Mesenchymal stem cell (in vitro differentiated cells and primary cell): Measurements from ENCODE around the gene BCL2.
"Not testable (repeated sequence)": the region's sequence is repeated elsewhere in the genome, so short reads cannot be mapped to it uniquely, and the experiment has no call there.

ENCODE experiments used
- DNase-seq: peaks from one replicate; pipeline ENCODE4 v3.0.0-alpha.2; 2013
- H2AFZ ChIP-seq: one replicate; pipeline ENCODE4 v1.6.1; 2013; ENCODE audit warnings: low read depth, mild to moderate bottlenecking, control low read depth, inconsistent platforms, low read length, moderate library complexity
- H2AK5ac ChIP-seq: 2 replicates; pipeline ENCODE4 v1.6.1; 2013; ENCODE audit warnings: low read length, moderate library complexity, mild to moderate bottlenecking, inconsistent platforms; ENCODE audit not compliant: severe bottlenecking
- H2BK120ac ChIP-seq: one replicate; pipeline ENCODE4 v1.6.1; 2013; ENCODE audit warnings: low read depth, mild to moderate bottlenecking, inconsistent platforms, low read length, moderate library complexity
- H2BK12ac ChIP-seq, 2 experiments: one replicate each; pipeline ENCODE4 v1.6.1; 2013; ENCODE audit warnings: inconsistent platforms in 2 of 2, low read length in 2 of 2, mild to moderate bottlenecking in 2 of 2, moderate library complexity in 2 of 2, control low read depth in 1 of 2
- H2BK15ac ChIP-seq: one replicate; pipeline ENCODE4 v1.6.1; 2013; ENCODE audit warnings: mild to moderate bottlenecking, low read depth, inconsistent platforms; ENCODE audit not compliant: poor library complexity, severe bottlenecking
- H2BK5ac ChIP-seq: 2 replicates; pipeline ENCODE4 v1.6.1; 2013; ENCODE audit warnings: low read depth, mild to moderate bottlenecking, low read length, control low read depth, inconsistent platforms; ENCODE audit not compliant: poor library complexity, severe bottlenecking
- H3K14ac ChIP-seq, 2 experiments: one replicate each; pipeline ENCODE4 v1.6.1; 2013; ENCODE audit warnings: inconsistent platforms in 2 of 2, low read length in 2 of 2, control low read depth in 1 of 2, mild to moderate bottlenecking in 1 of 2, moderate library complexity in 1 of 2
- H3K18ac ChIP-seq, 2 experiments: one replicate each; pipeline ENCODE4 v1.6.1; 2013; ENCODE audit warnings: inconsistent platforms in 2 of 2, low read length in 2 of 2, control low read depth in 1 of 2, low read depth in 1 of 2, mild to moderate bottlenecking in 1 of 2
- H3K23ac ChIP-seq, 2 experiments: one replicate each; pipeline ENCODE4 v1.6.1; 2013; ENCODE audit warnings: inconsistent platforms in 2 of 2, low read length in 2 of 2, mild to moderate bottlenecking in 2 of 2, moderate library complexity in 2 of 2, control low read depth in 1 of 2
- H3K27ac ChIP-seq: 2 replicates; pipeline ENCODE4 v1.5.1; 2013; ENCODE audit warnings: mild to moderate bottlenecking, moderate library complexity, low read length, control low read depth, inconsistent platforms; ENCODE audit not compliant: poor library complexity, severe bottlenecking
- H3K27me3 ChIP-seq, 2 experiments: 2 replicates each; pipeline versions ENCODE4 v1.6.1 to v1.7.0; 2013; ENCODE audit warnings: low read length in 2 of 2, mild to moderate bottlenecking in 2 of 2, moderate library complexity in 2 of 2, control low read depth in 1 of 2, inconsistent platforms in 1 of 2; ENCODE audit not compliant: control insufficient read depth in 1 of 2, insufficient read depth in 1 of 2
- H3K36me3 ChIP-seq, 2 experiments: 2 replicates each; pipeline versions ENCODE4 v1.6.1 to v1.7.0; 2013; ENCODE audit warnings: low read length in 2 of 2, control low read depth in 1 of 2, inconsistent platforms in 1 of 2, low read depth in 1 of 2, mild to moderate bottlenecking in 1 of 2; ENCODE audit not compliant: insufficient read depth in 2 of 2, control insufficient read depth in 1 of 2
- H3K4ac ChIP-seq, 2 experiments: one replicate each; pipeline ENCODE4 v1.6.1; 2013; ENCODE audit warnings: inconsistent platforms in 2 of 2, low read length in 2 of 2, mild to moderate bottlenecking in 2 of 2, moderate library complexity in 2 of 2, control low read depth in 1 of 2, low read depth in 1 of 2
- H3K4me1 ChIP-seq: 2 replicates; pipeline ENCODE4 v1.6.1; 2013; ENCODE audit warnings: low read depth, low read length, control low read depth; ENCODE audit not compliant: control insufficient read depth, insufficient read depth
- H3K4me2 ChIP-seq: 2 replicates; pipeline ENCODE4 v1.6.1; 2013; ENCODE audit warnings: low read length, mild to moderate bottlenecking, inconsistent platforms; ENCODE audit not compliant: poor library complexity, severe bottlenecking
- H3K4me3 ChIP-seq, 2 experiments: 2 replicates each; pipeline versions ENCODE4 v1.5.1 to v1.7.0; 2013; ENCODE audit warnings: low read length in 2 of 2, mild to moderate bottlenecking in 2 of 2, control low read depth in 1 of 2, low read depth in 1 of 2; ENCODE audit not compliant: insufficient read depth in 1 of 2
- H3K79me1 ChIP-seq: replicated peaks from 2 replicates; pipeline ENCODE4 v1.6.1; 2013; ENCODE audit warnings: mild to moderate bottlenecking, control low read depth, low read length, inconsistent platforms; ENCODE audit not compliant: poor library complexity, severe bottlenecking
- H3K9ac ChIP-seq: 2 replicates; pipeline ENCODE4 v1.7.0; 2013; ENCODE audit warnings: mild to moderate bottlenecking, low read length, moderate library complexity
- H3K9me3 ChIP-seq: 2 replicates; pipeline ENCODE4 v1.7.0; 2013; ENCODE audit warnings: mild to moderate bottlenecking, low read length; ENCODE audit not compliant: control insufficient read depth
- H4K8ac ChIP-seq: one replicate; pipeline ENCODE4 v1.6.1; 2013; ENCODE audit warnings: inconsistent platforms, mild to moderate bottlenecking, low read length, moderate library complexity
- H4K91ac ChIP-seq: one replicate; pipeline ENCODE4 v1.6.1; 2013; ENCODE audit warnings: mild to moderate bottlenecking, low read length, inconsistent platforms
- WGBS: methylation state at CpG from one replicate; pipeline ENCODE4 v1.1.7; 2013; ENCODE audit warnings: mixed read lengths; 5-methylcytosine and 5-hydroxymethylcytosine counted together

BCL2 gene

DNA sequence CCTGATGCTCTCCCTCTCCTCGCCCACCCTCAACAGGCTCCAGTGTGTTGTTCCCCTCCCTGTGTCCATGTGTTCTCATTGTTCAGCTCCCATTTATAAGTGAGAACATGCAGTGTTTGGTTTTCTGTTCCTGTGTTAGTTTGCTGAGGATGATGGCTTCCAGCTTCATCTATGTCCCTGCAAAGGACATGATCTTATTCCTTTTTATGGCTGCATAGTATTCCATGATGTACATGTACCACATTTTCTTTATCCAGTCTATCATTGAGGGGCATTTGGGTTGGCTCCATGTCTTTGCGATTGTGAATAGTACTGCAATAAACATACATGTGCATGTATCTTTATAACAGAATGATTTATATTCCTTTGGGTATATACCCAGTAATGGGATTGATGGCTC, 128.7 kb downstream of the BCL2 start:
- not testable (repeated sequence) for H3K4me2 ChIP-seq, H2BK12ac ChIP-seq, H2BK120ac ChIP-seq, H4K8ac ChIP-seq, H3K14ac ChIP-seq, H3K18ac ChIP-seq, H2AK5ac ChIP-seq, H3K23ac ChIP-seq, H3K79me1 ChIP-seq, H2AFZ ChIP-seq, DNase-seq, H4K91ac ChIP-seq, H3K4ac ChIP-seq, H2BK5ac ChIP-seq, H2BK15ac ChIP-seq, H3K4me1 ChIP-seq, H3K4me3 ChIP-seq, H3K9ac ChIP-seq, H3K27ac ChIP-seq, H3K36me3 ChIP-seq, H3K27me3 ChIP-seq, H3K9me3 ChIP-seq
- WGBS = 100% methylated on average over 1 of the region's 2 CpGs

DNA sequence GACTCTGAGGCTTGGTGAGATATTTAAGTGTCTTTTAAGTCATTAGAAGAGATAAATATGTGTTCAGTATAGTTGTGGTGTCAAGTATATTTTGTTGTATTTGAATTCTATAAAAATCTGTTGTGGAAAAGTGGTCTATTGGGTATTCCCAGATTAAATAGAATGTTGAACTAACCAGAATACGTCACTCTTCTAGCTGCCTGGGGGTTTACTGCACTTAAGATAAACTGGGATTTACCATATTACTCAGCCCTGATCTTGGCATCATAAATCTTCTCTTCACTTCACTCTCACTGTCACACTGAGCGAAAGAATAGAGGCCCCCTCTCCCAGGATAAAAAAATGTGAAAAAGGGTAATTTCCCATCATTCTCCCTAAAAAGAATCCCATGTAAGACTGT, 129.8 kb downstream of the BCL2 start:
- Histone ChIP-seq H3K9me3 (no peaks in the 10 kb centered on the region), H3K27me3 (no peaks in the 10 kb centered on the region), H4K8ac (no peak overlapping the region), H2AFZ (no peak overlapping the region), H2BK15ac (no peak overlapping the region), H3K4me1 (no peaks in the 10 kb centered on the region), H3K9ac (no peak overlapping the region), H2BK12ac (no peak overlapping the region), H3K14ac (no peak overlapping the region), H3K36me3 (no peaks in the 10 kb centered on the region), H3K4me3 (no peak overlapping the region), H2BK5ac (no peak overlapping the region), H4K91ac (no peak overlapping the region), H3K27ac (no peak overlapping the region), H3K18ac (no peak overlapping the region), H3K23ac (no peak overlapping the region), H3K4me2 (no peak overlapping the region), H2AK5ac (no peak overlapping the region), H3K4ac (no peak overlapping the region), H3K79me1 (peaks cover 1% of the 10 kb centered on the region), H2BK120ac (no peak overlapping the region)
- DNase-seq = peak; percentile 30
- 46% methylated on average over 2 of the region's 2 CpGs for WGBS

- H2BK5ac ChIP-seq = no peak overlapping the region
- DNase-seq = no peak
- H3K27me3 ChIP-seq = no peaks in the 10 kb centered on the region
- H4K8ac ChIP-seq = no peak overlapping the region
- H3K14ac ChIP-seq = no peak overlapping the region
- H3K27ac ChIP-seq = no peak overlapping the region
- no peak overlapping the region for H3K4ac ChIP-seq
- no peaks in the 10 kb centered on the region for H3K4me1 ChIP-seq
- no peak overlapping the region for H3K18ac ChIP-seq
- H2BK12ac ChIP-seq = no peak overlapping the region
- H2BK15ac ChIP-seq = no peak overlapping the region
- H4K91ac ChIP-seq = no peak overlapping the region
- H3K79me1 ChIP-seq = peaks cover 1% of the 10 kb centered on the region
- no peak overlapping the region for H3K9ac ChIP-seq
- H3K23ac ChIP-seq = no peak overlapping the region
- H3K4me2 ChIP-seq = no peak overlapping the region
- H3K4me3 ChIP-seq = no peak overlapping the region
- H2AK5ac ChIP-seq = no peak overlapping the region
- no peak overlapping the region for H2BK120ac ChIP-seq
- H3K36me3 ChIP-seq = no peaks in the 10 kb centered on the region
- WGBS = 92% methylated on average over 2 of the region's 2 CpGs
- H3K9me3 ChIP-seq = no peaks in the 10 kb centered on the region
- H2AFZ ChIP-seq = no peak overlapping the region
Measured at GRCh38 chr18:63189041-63189440, 130.5 kb downstream of the BCL2 start.

DNA sequence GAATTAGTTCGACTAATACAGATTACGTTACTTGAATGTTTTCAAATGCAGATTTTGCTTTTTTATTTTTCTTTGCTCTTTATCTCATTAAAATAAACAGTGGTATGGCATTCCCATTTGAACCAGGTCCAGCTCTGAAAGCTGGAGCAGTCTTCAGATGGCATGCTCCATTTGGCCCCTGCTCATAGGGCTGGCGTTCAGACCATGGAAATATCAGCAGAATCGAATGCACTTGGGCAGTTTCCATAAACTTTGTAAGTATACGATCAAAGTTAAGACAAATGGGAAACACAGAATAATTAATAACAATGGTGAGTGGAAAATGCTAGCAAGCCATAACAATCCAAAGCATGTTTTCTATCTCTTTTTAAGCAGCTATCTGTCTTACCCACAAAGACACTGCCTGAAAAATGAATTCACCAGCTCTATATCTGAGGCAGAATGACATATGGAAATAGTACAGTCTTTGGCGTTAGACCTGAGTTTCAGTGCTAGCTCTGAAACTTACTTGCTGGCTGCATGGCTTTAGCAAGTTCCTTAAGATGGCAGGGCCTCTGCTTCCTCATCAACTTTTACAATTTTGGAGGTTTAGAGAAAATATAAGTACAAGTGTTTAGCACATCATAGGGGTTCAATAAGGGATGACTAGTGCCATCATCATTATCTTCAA, 131.6 kb downstream of the BCL2 start:
- no peak overlapping the region for H2BK15ac ChIP-seq
- no peak overlapping the region for H3K4me3 ChIP-seq
- no peak overlapping the region for H3K14ac ChIP-seq
- no peaks in the 10 kb centered on the region for H3K27me3 ChIP-seq
- H3K18ac ChIP-seq = no peak overlapping the region
- H2AFZ ChIP-seq = no peak overlapping the region
- H3K79me1 ChIP-seq = peaks cover 1% of the 10 kb centered on the region
- H3K36me3 ChIP-seq = no peaks in the 10 kb centered on the region
- no peak overlapping the region for H2BK120ac ChIP-seq
- no peak overlapping the region for H3K23ac ChIP-seq
- no peak overlapping the region for H2AK5ac ChIP-seq
- H2BK5ac ChIP-seq = no peak overlapping the region
- 87% methylated on average over 4 of the region's 6 CpGs for WGBS
- no peak overlapping the region for H2BK12ac ChIP-seq
- H3K9me3 ChIP-seq = no peaks in the 10 kb centered on the region
- H3K27ac ChIP-seq = no peak overlapping the region
- no peak overlapping the region for H3K4me2 ChIP-seq
- DNase-seq = no peak
- H3K4ac ChIP-seq = no peak overlapping the region
- peaks cover 3% of the 10 kb centered on the region for H3K4me1 ChIP-seq
- H4K91ac ChIP-seq = no peak overlapping the region
- H3K9ac ChIP-seq = no peak overlapping the region
- no peak overlapping the region for H4K8ac ChIP-seq
